GM20431 (cell line): ENCODE data around the gene BLTP3A.
"Not testable (repeated sequence)": the region's sequence is repeated elsewhere in the genome, so short reads cannot be mapped to it uniquely, and the experiment has no call there.

Experiments used
- in situ Hi-C: fragments of 300-500 bp; cut with MseI, MboI; formaldehyde crosslinking; loops from one replicate; pipeline ENCODE4 v1.15.0; 2020; ENCODE audit warnings: low sequenced_read_pairs; ENCODE audit not compliant: unreplicated experiment

Gene BLTP3A

DNA sequence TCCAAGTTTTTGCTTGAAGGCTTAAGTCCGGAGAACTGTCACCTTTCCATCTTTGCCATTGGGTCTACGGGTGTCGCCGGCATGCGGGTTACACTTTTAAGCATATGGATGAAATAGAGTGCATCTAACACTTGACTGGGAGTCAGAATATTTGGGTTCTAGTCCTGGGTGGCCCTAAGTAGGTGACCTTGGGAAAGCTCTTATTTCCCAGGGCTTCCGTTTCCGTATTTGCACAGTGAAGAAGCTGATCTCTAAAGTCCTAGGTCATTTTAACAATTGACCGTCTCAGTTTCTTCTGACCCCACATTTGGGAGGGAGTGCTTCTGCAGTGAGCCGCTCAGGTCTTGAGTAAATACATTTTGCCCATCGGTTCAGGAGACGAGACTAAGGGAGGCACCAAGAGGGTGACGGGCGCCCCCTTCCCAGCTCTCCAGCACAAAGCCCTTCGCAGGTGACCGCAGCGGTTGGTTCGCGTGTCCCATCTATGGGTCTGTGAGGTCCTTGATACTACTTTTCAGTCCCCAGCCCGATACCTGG, 651 bp upstream of the BLTP3A start:
- in situ Hi-C loops = no loop called here

GRCh38 chr6:34792605-34793500, 970 bp downstream of the BLTP3A start:
- in situ Hi-C loops = no loop called here

DNA sequence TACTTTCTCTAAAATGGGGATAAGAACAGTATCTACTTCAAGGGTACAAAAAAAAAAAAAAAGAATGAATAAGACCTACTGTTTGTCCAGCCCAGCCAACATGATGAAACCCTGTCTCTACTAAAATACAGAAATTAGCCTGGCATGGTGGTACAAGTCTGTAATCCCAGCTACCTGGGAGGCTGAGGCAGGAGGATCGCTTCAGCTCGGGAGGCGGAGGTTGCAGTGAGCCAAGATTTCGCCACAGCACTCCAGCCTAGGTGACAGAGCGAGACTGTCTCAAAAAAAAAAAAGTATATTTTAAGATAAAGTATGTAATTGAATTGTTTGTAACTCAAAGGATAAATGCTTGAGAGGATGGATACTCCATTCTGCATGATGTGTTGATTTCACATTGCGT, 2.0 kb downstream of the BLTP3A start:
- in situ Hi-C loops = no loop called here

- in situ Hi-C loops = no loop called here
These were observed 4.0 kb downstream of the BLTP3A start for GRCh38 chr6:34795836-34796425.

- in situ Hi-C loops = no loop called here
These were observed 6.2 kb downstream of the BLTP3A start for GRCh38 chr6:34798057-34798456.

- in situ Hi-C loops = no loop called here
These were observed 7.7 kb downstream of the BLTP3A start for GRCh38 chr6:34799547-34799946.

GRCh38 chr6:34804543-34804942, 12.7 kb downstream of the BLTP3A start:
- in situ Hi-C loops = no loop called here

GRCh38 chr6:34805074-34805473, 13.2 kb downstream of the BLTP3A start:
- in situ Hi-C loops = not testable (repeated sequence)

DNA sequence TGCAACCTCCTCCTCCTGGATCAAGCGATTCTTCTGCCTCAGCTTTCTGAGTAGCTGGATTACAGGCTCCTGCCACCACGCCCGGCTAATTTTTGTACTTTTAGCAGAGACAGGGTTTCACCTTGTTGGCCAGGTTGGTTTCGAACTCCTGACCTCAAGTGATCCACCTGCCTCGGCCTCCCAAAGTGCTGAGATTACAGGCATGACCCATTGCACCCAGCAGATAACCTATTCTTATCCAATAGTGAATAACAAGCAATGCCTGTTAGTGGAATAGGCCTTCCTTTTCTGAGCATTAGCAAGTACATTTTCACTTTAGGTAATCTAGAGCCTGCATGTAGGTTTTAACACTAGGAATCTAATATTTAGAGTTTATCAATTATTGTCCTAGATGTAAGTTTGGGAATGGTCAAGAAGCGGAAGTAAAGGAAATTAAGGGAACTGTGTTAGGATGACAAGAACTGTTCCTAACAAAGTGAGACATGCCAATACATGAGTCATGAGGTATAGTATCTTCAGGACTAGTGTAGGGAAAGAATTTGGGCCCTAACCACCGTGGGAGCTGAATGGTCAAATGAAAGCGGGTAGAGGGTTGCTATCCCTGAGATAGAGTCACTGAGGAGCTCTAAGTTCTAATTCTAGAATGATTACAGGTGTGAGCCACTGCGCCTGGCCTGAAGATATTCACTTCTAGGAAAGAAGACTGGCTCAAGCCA, 15.0 kb downstream of the BLTP3A start:
- in situ Hi-C loops = no loop called here

GRCh38 chr6:34808473-34808872, 16.6 kb downstream of the BLTP3A start:
- in situ Hi-C loops = not testable (repeated sequence)

GRCh38 chr6:34809419-34809818, 17.5 kb downstream of the BLTP3A start:
- in situ Hi-C loops = not testable (repeated sequence)

DNA sequence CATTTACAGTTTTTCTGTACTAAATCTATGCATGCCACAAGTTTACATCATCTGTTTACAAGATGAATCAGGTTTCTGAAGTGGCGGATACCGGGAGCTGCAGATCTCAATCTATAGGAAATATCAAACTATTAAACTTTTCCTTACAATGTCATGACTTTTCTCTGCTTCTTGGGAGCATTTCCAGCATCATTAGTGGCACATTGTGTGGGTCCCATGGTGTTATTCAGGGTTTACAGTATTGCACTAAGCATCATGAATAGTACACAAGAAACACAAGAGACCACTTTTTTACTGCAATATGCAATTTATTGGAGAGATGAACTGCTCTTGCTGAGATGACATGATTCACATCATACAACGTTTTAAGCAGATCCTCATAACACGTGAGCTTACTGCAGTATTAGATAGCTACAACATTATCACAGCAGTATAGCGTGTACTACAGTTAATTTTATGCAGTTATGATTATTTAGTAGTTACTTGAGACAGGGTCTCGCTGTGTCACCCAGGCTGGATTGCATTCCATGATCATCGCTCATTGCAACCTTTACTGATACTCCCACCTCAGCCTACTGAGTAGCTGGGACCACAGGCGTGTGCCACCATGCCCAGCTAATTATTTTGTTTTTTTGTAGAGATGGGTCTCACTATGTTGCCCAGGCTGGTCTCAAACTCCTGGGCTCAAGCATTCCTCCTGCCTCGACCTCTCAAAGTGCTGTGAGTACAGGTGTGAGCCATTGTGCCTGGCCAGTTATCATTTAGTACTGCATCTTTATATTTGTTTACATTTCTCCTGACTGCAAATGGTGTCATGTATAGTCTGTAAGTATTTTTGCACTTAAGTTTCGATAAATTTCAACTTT, 18.4 kb downstream of the BLTP3A start:
- in situ Hi-C loops = no loop called here

DNA sequence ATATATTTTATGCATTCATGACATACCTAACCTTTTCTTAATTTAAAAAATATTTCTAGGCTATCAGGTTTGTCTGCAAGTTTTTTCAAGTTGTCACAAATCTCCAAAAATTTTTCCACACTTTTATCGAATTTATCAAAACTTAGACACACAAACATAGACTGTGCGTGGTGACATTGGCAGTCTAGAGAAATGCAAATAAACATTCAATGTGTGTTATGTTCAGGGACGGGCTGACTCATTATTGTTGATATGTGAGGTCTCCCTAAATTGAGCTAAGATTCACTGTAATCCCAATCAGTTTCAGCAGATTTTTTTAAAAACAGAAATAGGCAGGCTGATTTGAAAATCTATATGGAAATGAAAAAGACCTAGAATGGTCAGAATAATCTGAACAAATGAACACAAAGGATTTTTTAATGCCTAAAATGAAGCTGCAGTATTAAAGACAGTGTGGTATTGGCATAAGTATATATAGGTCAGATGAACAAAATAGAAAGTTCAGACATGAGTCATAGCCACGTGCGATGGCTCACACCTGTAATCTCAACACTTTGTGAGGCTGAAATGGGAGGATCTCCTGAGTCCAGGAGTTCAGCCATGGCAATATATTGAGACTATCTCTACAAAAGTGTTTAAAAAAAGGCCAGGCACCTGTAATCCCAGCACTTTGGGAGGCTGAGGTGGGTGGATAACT, 19.2 kb downstream of the BLTP3A start:
- in situ Hi-C loops = no loop called here

DNA sequence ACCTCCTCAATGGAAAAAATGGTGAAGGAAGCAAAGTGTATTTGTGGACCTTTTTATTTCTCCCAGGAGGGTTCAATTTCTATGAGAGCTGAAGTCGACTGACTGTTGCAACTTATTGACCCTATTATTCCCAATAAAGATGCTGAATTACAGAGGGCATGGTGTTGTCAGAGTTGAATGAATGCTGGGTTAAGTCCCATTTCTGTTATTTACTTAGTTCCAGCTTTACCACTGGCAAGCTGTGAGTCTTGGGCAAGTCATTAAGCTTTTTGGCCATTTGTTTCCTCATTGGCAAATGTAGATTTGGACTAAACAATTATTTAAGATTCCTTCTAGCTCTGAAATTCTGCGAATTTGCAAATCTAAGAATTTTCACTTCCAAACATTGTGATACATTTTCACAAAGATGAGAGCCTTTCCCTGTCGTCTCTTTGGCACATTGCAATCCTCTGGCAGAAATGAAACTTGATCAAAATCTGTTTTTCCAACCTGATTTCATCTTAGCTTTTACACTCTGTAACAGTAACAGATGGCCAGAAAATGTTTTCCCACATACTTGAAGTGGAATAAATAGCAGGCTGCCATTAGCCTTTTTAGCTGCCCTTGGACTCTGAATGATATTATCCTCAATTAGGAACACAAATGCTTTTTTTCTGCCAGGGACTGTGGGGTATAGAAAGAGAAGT, 21.3 kb downstream of the BLTP3A start:
- in situ Hi-C loops = no loop called here

DNA sequence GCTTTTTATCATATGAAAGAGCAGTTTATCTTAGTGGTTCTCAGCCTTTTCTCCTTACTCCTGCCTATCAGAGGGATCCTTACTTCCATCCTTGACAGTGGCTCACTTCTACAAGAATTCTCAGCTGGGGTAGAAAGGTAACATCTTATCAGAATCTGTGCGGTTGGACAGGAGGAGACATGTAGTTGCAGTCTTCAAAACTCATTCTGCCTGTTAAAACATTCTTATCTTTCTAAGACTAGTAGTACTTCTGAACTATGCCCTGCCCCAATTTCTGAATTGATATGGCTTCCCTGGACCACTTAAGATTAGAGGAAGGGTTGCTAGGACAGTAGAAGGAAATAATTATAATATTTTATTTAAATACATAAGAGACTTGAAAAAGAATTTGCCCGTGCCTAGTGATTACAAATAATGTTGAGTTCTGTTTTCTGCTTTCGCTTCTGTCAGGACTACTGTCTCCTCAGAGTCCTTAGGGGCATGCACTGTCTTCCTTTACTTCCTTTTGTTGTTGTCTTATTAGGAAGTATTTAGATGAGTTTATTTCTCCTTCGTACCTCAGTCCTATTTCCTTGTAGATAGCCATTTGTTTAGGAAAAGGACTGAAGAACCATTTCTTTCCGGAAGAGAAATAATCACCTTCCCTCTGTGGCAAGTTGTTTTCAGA, 24.9 kb downstream of the BLTP3A start:
- in situ Hi-C loops = no loop called here

DNA sequence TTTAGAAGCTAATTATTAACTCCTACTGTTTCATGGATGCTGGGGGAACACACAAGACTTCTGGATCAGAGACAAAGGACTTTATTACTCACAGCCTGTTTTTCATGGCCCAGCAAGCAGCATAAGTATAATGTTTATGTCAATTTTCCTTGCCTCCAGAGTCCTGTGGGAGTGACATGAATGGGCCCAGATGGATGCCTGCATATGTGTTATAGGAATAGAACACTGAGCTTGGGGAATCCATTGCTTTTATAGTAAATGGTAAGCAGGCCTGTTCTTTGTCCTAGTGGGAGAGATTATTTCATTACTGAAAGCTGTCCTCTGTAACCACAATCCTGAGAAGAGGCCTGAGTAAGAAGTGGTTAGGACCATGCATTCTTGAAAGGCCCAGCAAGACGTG, 25.6 kb downstream of the BLTP3A start:
- in situ Hi-C loops = no loop called here

DNA sequence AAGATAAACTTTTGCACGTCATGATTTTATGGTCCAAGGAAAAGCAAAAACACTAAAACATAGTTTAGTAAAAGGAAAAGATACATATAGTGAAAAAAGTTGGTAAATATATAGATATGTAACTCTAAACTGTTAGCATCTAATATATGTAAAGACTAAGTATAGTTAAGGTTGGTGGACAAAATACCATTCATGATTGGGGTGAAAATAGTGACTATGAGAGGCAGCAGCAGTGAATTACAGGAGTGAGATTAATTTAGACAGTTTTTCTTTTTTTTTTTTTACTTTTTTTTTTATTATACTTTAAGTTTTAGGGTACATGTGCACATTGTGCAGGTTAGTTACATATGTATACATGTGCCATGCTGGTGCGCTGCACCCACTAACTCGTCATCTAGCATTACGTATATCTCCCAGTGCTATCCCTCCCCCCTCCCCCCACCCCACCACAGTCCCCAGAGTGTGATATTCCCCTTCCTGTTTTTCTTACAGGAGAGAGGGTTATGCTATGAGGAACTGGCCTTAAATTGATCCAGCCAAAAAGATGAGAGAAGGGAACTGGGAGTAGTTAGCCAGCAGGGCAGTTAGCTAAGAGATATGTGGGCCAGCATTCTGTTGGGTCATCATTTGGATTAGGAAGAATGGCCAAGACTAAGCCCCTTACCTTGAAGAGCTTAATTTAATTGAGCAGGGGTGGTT, 27.1 kb downstream of the BLTP3A start:
- in situ Hi-C loops = not testable (repeated sequence)
